ENCODE measurements around the gene CYTH1.

- TF ChIP-seq POLR2AphosphoS5 (IDR thresholded peaks at IDR 0.05) (no peak), POLR2A (IDR thresholded peaks at IDR 0.05) (no peak)
Measured at GRCh38 chr17:78707923-78708322, 74.2 kb downstream of the CYTH1 start.

All from spleen (tissue), 3 donors.